Measurements from ENCODE around the gene TMSB10. TPM values are rescaled to one million over a fixed set of nuclear protein-coding genes. Genes with fewer than 3 reads are reported as not detected.

TMSB10 gene
- total RNA-seq, 1 experiment from 2014 or later, result 869 TPM

GRCh38 chr2:84908948-84909713, 3.7 kb downstream of the TMSB10 start:
- H3K4me3 Mint-ChIP-seq, result no peak overlapping the region
- ATAC-seq, result no peak
- POLR2A ChIA-PET, result no interaction called here
- no peak for DNase-seq (ENCODE audit: low spot score)
- peaks cover 7% of the 10 kb centered on the region for H3K27me3 Mint-ChIP-seq (ENCODE audit: low read depth)
- CTCF ChIA-PET, result interaction anchor here (4.8 kb wide), 1 partner anchor 17 kb away, joined by 44 read pairs; no protein-coding TSS in a partner anchor
- H3K27ac Mint-ChIP-seq, result no peak overlapping the region
- peaks cover 29% of the 10 kb centered on the region for H3K9me3 Mint-ChIP-seq
- peaks cover 24% of the 10 kb centered on the region for H3K4me1 Mint-ChIP-seq
- TF ChIP-seq NR1H2 (CRISPR knock-in tag; IDR thresholded peaks at IDR 0.05) (no peak), USF2 (CRISPR knock-in tag; IDR thresholded peaks at IDR 0.05) (no peak), ATF2 (CRISPR knock-in tag; IDR thresholded peaks at IDR 0.05; ENCODE audit: borderline replicate concordance, low read depth) (no peak), TCF7 (CRISPR knock-in tag; IDR thresholded peaks at IDR 0.05; ENCODE audit: low read depth) (no peak)
- H3K36me3 Mint-ChIP-seq, result peaks cover 16% of the 10 kb centered on the region

- CTCF ChIA-PET, result no interaction called here
- TF ChIP-seq ZBTB43 (CRISPR knock-in tag; IDR thresholded peaks at IDR 0.05) (no peak), NFE2L1 (CRISPR knock-in tag; IDR thresholded peaks at IDR 0.05) (no peak), TEAD4 (CRISPR knock-in tag; IDR thresholded peaks at IDR 0.05) (no peak), USF1 (CRISPR knock-in tag; IDR thresholded peaks at IDR 0.05) (no peak), ZBTB21 (CRISPR knock-in tag; IDR thresholded peaks at IDR 0.05; ENCODE audit: borderline replicate concordance) (no peak), IRF1 (CRISPR knock-in tag; IDR thresholded peaks at IDR 0.05) (no peak), MXD4 (CRISPR knock-in tag; IDR thresholded peaks at IDR 0.05; ENCODE audit: borderline replicate concordance) (no peak), FOXJ3 (CRISPR knock-in tag; IDR thresholded peaks at IDR 0.05; ENCODE audit: borderline replicate concordance) (no peak), STAT6 (CRISPR knock-in tag; conservative IDR thresholded peaks at IDR 0.05; ENCODE audit: low read depth) (no peak), ATF3 (CRISPR knock-in tag; conservative IDR thresholded peaks at IDR 0.05) (no peak), NFYB (CRISPR knock-in tag; conservative IDR thresholded peaks at IDR 0.05; ENCODE audit: low read depth) (no peak), ATF6 (CRISPR knock-in tag; IDR thresholded peaks at IDR 0.05) (no peak), SOX15 (CRISPR knock-in tag; IDR thresholded peaks at IDR 0.05) (no peak)
- Mint-ChIP-seq H3K27me3 (ENCODE audit: low read depth) (no peaks in the 10 kb centered on the region), H3K4me1 (peaks cover 17% of the 10 kb centered on the region), H3K4me3 (no peak overlapping the region), H3K27ac (no peak overlapping the region), H3K9me3 (peaks cover 29% of the 10 kb centered on the region), H3K36me3 (peaks cover 16% of the 10 kb centered on the region)
- DNase-seq (ENCODE audit: low spot score) (no peak), ATAC-seq (no peak)
- POLR2A ChIA-PET, result no interaction called here
Measured at GRCh38 chr2:84911135-84911678, 5.8 kb downstream of the TMSB10 start.
